H9 (cell line): ENCODE measurements around the gene PRKCA. TPM values are rescaled to one million over a fixed set of nuclear protein-coding genes. Genes with fewer than 3 reads are reported as not detected.

Experiments used
- DNase-seq: peaks from one replicate; pipeline ENCODE4 v3.0.0-alpha.2; 2017
- H2AFZ ChIP-seq: one replicate; pipeline ENCODE4 v1.6.1; 2013; ENCODE audit warnings: mild to moderate bottlenecking, low read length, control low read depth, moderate library complexity
- H2AK5ac ChIP-seq: 2 replicates; pipeline ENCODE4 v1.6.1; 2013; ENCODE audit warnings: low read length, control low read depth, mixed read lengths; ENCODE audit not compliant: insufficient read length
- H2BK120ac ChIP-seq: one replicate; pipeline ENCODE4 v1.6.1; 2013; ENCODE audit warnings: low read depth, mild to moderate bottlenecking, low read length, control low read depth, inconsistent platforms; ENCODE audit not compliant: poor library complexity, severe bottlenecking
- H2BK12ac ChIP-seq: 2 replicates; pipeline ENCODE4 v1.6.1; 2013; ENCODE audit warnings: low read length, control low read depth, mixed read lengths, low read depth; ENCODE audit not compliant: insufficient read length
- H2BK15ac ChIP-seq: 2 replicates; pipeline ENCODE4 v1.6.1; 2013; ENCODE audit warnings: low read depth, low read length, control low read depth
- H2BK20ac ChIP-seq: one replicate; pipeline ENCODE4 v1.6.1; 2013; ENCODE audit warnings: low read depth, mild to moderate bottlenecking, low read length, control low read depth, inconsistent platforms; ENCODE audit not compliant: poor library complexity, severe bottlenecking
- H2BK5ac ChIP-seq: 2 replicates; pipeline ENCODE4 v1.6.1; 2013; ENCODE audit warnings: low read length, control low read depth, mixed read lengths; ENCODE audit not compliant: insufficient read length
- H3K14ac ChIP-seq: 2 replicates; pipeline ENCODE4 v1.6.1; 2013; ENCODE audit warnings: low read length, control low read depth; ENCODE audit not compliant: insufficient read depth
- H3K18ac ChIP-seq: 2 replicates; pipeline ENCODE4 v1.6.1; 2013; ENCODE audit warnings: low read depth, mild to moderate bottlenecking, mixed read lengths, low read length, control low read depth; ENCODE audit not compliant: insufficient read length
- H3K23ac ChIP-seq: 2 replicates; pipeline ENCODE4 v1.6.1; 2013; ENCODE audit warnings: low read length, control low read depth, mixed read lengths, low read depth; ENCODE audit not compliant: insufficient read length
- H3K23me2 ChIP-seq: 2 replicates; pipeline ENCODE4 v1.6.1; 2013; ENCODE audit warnings: low read depth, mild to moderate bottlenecking, mixed read lengths, low read length, control low read depth; ENCODE audit not compliant: insufficient read length, poor library complexity, severe bottlenecking
- H3K27ac ChIP-seq: 2 replicates; pipeline ENCODE4 v1.5.1; 2013; ENCODE audit warnings: low read length, control low read depth, mixed read lengths, low read depth; ENCODE audit not compliant: insufficient read length
- H3K27me3 ChIP-seq: 2 replicates; pipeline ENCODE4 v1.6.1; 2013; ENCODE audit warnings: low read length, control low read depth, inconsistent platforms; ENCODE audit not compliant: insufficient read depth
- H3K4ac ChIP-seq: 2 replicates; pipeline ENCODE4 v1.6.1; 2013; ENCODE audit warnings: low read depth, mild to moderate bottlenecking, control low read depth, inconsistent platforms, low read length, moderate library complexity
- H3K4me1 ChIP-seq: 2 replicates; pipeline ENCODE4 v1.6.1; 2013; ENCODE audit warnings: low read length, control low read depth, inconsistent platforms; ENCODE audit not compliant: insufficient read depth
- H3K4me2 ChIP-seq: 2 replicates; pipeline ENCODE4 v1.6.1; 2013; ENCODE audit warnings: low read length, control low read depth, mixed read lengths; ENCODE audit not compliant: insufficient read length, insufficient read depth
- H3K56ac ChIP-seq: 2 replicates; pipeline ENCODE4 v1.6.1; 2013; ENCODE audit warnings: low read depth, mild to moderate bottlenecking, mixed read lengths, low read length, control low read depth; ENCODE audit not compliant: insufficient read length
- H3K79me1 ChIP-seq: 2 replicates; pipeline ENCODE4 v1.6.1; 2013; ENCODE audit warnings: low read depth, mild to moderate bottlenecking, moderate library complexity, low read length, control low read depth, inconsistent platforms; ENCODE audit not compliant: insufficient read depth, poor library complexity, severe bottlenecking
- H3K79me2 ChIP-seq: 2 replicates; pipeline ENCODE4 v1.6.1; 2013; ENCODE audit warnings: low read length, control low read depth, inconsistent platforms; ENCODE audit not compliant: insufficient read depth
- H3K9ac ChIP-seq: 2 replicates; pipeline ENCODE4 v1.6.1; 2013; ENCODE audit warnings: low read length, control low read depth, mixed read lengths; ENCODE audit not compliant: insufficient read length; ENCODE audit errors: extremely low read depth
- H3K9me3 ChIP-seq: one replicate; pipeline ENCODE4 v1.6.1; 2013; ENCODE audit warnings: low read depth, low read length, inconsistent platforms; ENCODE audit not compliant: control insufficient read depth
- H3T11ph ChIP-seq: one replicate; pipeline ENCODE4 v1.6.1; 2013; ENCODE audit warnings: mild to moderate bottlenecking, low read length, control low read depth, inconsistent platforms
- H4K20me1 ChIP-seq: one replicate; pipeline ENCODE4 v1.6.1; 2013; ENCODE audit not compliant: control insufficient read depth, insufficient read length, insufficient read depth
- H4K5ac ChIP-seq: 2 replicates; pipeline ENCODE4 v1.6.1; 2013; ENCODE audit warnings: low read depth, mild to moderate bottlenecking, mixed read lengths, low read length, control low read depth; ENCODE audit not compliant: insufficient read length
- H4K8ac ChIP-seq: replicated peaks from 2 replicates; pipeline ENCODE4 v1.6.1; 2013; ENCODE audit warnings: low read length, control low read depth, mixed read lengths, low read depth; ENCODE audit not compliant: insufficient read length
- H4K91ac ChIP-seq: 2 replicates; pipeline ENCODE4 v1.6.1; 2013; ENCODE audit warnings: low read depth, mild to moderate bottlenecking, moderate library complexity, mixed read lengths, low read length, control low read depth; ENCODE audit not compliant: insufficient read length
- H3K27ac Mint-ChIP-seq, 3 experiments: 2 replicates in 2 of 3; 3 replicates in 1 of 3; pipeline ENCODE4 v1.8.0; 2020 to 2021; ENCODE audit warnings: mixed read lengths in 3 of 3, mild to moderate bottlenecking in 1 of 3, moderate library complexity in 1 of 3
- H3K27me3 Mint-ChIP-seq: 2 replicates; pipeline ENCODE4 v1.8.0; 2021; ENCODE audit warnings: low read depth, mild to moderate bottlenecking, moderate library complexity, mixed read lengths
- H3K36me3 Mint-ChIP-seq, 3 experiments: 2 replicates in 2 of 3; 3 replicates in 1 of 3; pipeline ENCODE4 v1.8.0; 2020 to 2021; ENCODE audit warnings: low read depth in 3 of 3, mixed read lengths in 3 of 3; ENCODE audit not compliant: insufficient read depth in 1 of 3
- H3K4me1 Mint-ChIP-seq, 2 experiments: 2 replicates each; pipeline ENCODE4 v1.8.0; 2020; ENCODE audit warnings: mixed read lengths in 2 of 2
- H3K4me3 Mint-ChIP-seq, 2 experiments: 2 replicates in 1 of 2; 3 replicates in 1 of 2; pipeline ENCODE4 v1.8.0; 2020 to 2021; ENCODE audit warnings: mild to moderate bottlenecking in 2 of 2, mixed read lengths in 2 of 2, moderate library complexity in 1 of 2
- H3K9me3 Mint-ChIP-seq, 2 experiments: 2 replicates in 1 of 2; 3 replicates in 1 of 2; pipeline ENCODE4 v1.8.0; 2020; ENCODE audit warnings: mild to moderate bottlenecking in 2 of 2, mixed read lengths in 2 of 2, moderate library complexity in 1 of 2
- WGBS: extraction: QIAGEN DNeasy Blood & Tissue Kit; methylation state at CpG from one replicate; pipeline ENCODE4 v1.1.7; 2013; ENCODE audit warnings: missing lambda C conversion rate, low lambda C conversion rate, mixed read lengths; ENCODE audit not compliant: insufficient read length; ENCODE audit errors: extremely low coverage; 5-methylcytosine and 5-hydroxymethylcytosine counted together
- total RNA-seq: library from RNA; stranded (reverse); gene quantifications from 2 replicates; pipeline ENCODE4 v1.2.1, GENCODE V29; 2021
- TF ChIP-seq, protein P1 (sequence below): fragments of 200-600 bp; sonication (generic); conservative IDR thresholded peaks from 3 replicates; pipeline ENCODE4 v1.8.0; 2021; ENCODE audit warnings: antibody characterized with exemption, mild to moderate bottlenecking

The PRKCA gene
- total RNA-seq, 1 experiment from 2014 or later: 10.5 TPM

DNA sequence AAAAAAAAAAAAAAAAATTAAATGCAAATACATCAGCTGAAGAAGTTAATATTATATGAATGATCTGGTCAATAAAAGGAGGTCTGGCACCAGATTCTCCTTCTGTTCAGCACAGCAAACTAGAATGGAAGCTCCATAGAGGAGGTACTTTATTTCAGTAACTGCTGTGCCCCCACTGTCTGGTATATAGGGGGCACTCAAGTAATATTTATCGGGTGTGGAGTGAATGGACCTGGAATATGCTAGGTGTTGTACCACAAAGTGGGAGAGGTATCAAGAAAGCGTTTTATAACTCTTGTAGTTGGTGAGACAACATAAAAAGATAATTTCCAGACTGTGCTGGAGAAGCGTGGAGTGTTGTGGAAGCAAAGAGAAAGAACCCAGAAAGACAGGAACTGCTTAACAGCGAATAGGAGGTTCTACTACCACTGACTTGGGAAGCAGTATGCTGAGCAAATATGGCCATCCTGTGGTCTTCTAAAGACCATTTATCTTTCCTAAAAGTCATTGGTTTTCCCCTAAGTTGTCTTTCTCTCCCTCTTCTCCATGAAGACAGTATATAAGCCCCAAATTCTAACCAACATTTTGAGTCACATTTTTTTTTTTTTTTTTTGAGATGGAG is 12.2 kb upstream of the PRKCA start:
- H3K27me3 Mint-ChIP-seq: no peaks in the 10 kb centered on the region
- H3K23me2 ChIP-seq: no peaks in the 10 kb centered on the region
- no peak overlapping the region for H3K27ac ChIP-seq
- no peaks in the 10 kb centered on the region for H3K9me3 ChIP-seq
- no peak overlapping the region for H3K4me3 Mint-ChIP-seq
- no peaks in the 10 kb centered on the region for H3K79me2 ChIP-seq
- no peak overlapping the region for H4K91ac ChIP-seq
- no peak overlapping the region for H3K27ac Mint-ChIP-seq
- H3K14ac ChIP-seq: no peak overlapping the region
- H3K9me3 Mint-ChIP-seq: no peaks in the 10 kb centered on the region
- no peak overlapping the region for H4K8ac ChIP-seq
- H2BK120ac ChIP-seq: no peak overlapping the region
- H2BK5ac ChIP-seq: no peak overlapping the region
- no peak overlapping the region for H3K18ac ChIP-seq
- no peaks in the 10 kb centered on the region for H3K27me3 ChIP-seq
- no peak overlapping the region for H2AK5ac ChIP-seq
- no peak overlapping the region for H4K5ac ChIP-seq
- no peak overlapping the region for H2AFZ ChIP-seq
- TF ChIP-seq, protein P1, sequence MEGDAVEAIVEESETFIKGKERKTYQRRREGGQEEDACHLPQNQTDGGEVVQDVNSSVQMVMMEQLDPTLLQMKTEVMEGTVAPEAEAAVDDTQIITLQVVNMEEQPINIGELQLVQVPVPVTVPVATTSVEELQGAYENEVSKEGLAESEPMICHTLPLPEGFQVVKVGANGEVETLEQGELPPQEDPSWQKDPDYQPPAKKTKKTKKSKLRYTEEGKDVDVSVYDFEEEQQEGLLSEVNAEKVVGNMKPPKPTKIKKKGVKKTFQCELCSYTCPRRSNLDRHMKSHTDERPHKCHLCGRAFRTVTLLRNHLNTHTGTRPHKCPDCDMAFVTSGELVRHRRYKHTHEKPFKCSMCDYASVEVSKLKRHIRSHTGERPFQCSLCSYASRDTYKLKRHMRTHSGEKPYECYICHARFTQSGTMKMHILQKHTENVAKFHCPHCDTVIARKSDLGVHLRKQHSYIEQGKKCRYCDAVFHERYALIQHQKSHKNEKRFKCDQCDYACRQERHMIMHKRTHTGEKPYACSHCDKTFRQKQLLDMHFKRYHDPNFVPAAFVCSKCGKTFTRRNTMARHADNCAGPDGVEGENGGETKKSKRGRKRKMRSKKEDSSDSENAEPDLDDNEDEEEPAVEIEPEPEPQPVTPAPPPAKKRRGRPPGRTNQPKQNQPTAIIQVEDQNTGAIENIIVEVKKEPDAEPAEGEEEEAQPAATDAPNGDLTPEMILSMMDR: peak; percentile 54; the same call in 2 of the 3 replicates
- no peak overlapping the region for H3K9ac ChIP-seq
- H3K4me2 ChIP-seq: no peak overlapping the region
- no peak overlapping the region for H2BK15ac ChIP-seq
- H3K4me1 ChIP-seq: no peaks in the 10 kb centered on the region
- H4K20me1 ChIP-seq: no peaks in the 10 kb centered on the region
- H2BK12ac ChIP-seq: no peak overlapping the region
- H3K56ac ChIP-seq: no peak overlapping the region
- no peaks in the 10 kb centered on the region for H3K79me1 ChIP-seq
- H2BK20ac ChIP-seq: no peak overlapping the region
- no peak overlapping the region for H3K4ac ChIP-seq
- no peaks in the 10 kb centered on the region for H3K4me1 Mint-ChIP-seq
- H3T11ph ChIP-seq: no peak overlapping the region
- H3K36me3 Mint-ChIP-seq: no peaks in the 10 kb centered on the region; a peak in 1 of 7 replicates
- WGBS: no CpG with 5 or more reads among the region's 4 CpGs
- no peak for DNase-seq
- no peak overlapping the region for H3K23ac ChIP-seq
